H9 (cell line): ENCODE measurements around the gene STIMATE. TPM values are rescaled to one million over a fixed set of nuclear protein-coding genes. Genes with fewer than 3 reads are reported as not detected.

Experiments used
- DNase-seq: peaks from one replicate; pipeline ENCODE4 v3.0.0-alpha.2; 2017
- H2AFZ ChIP-seq: one replicate; pipeline ENCODE4 v1.6.1; 2013; ENCODE audit warnings: mild to moderate bottlenecking, low read length, control low read depth, moderate library complexity
- H2AK5ac ChIP-seq: 2 replicates; pipeline ENCODE4 v1.6.1; 2013; ENCODE audit warnings: low read length, control low read depth, mixed read lengths; ENCODE audit not compliant: insufficient read length
- H2BK120ac ChIP-seq: one replicate; pipeline ENCODE4 v1.6.1; 2013; ENCODE audit warnings: low read depth, mild to moderate bottlenecking, low read length, control low read depth, inconsistent platforms; ENCODE audit not compliant: poor library complexity, severe bottlenecking
- H2BK12ac ChIP-seq: 2 replicates; pipeline ENCODE4 v1.6.1; 2013; ENCODE audit warnings: low read length, control low read depth, mixed read lengths, low read depth; ENCODE audit not compliant: insufficient read length
- H2BK15ac ChIP-seq: 2 replicates; pipeline ENCODE4 v1.6.1; 2013; ENCODE audit warnings: low read depth, low read length, control low read depth
- H2BK20ac ChIP-seq: one replicate; pipeline ENCODE4 v1.6.1; 2013; ENCODE audit warnings: low read depth, mild to moderate bottlenecking, low read length, control low read depth, inconsistent platforms; ENCODE audit not compliant: poor library complexity, severe bottlenecking
- H2BK5ac ChIP-seq: 2 replicates; pipeline ENCODE4 v1.6.1; 2013; ENCODE audit warnings: low read length, control low read depth, mixed read lengths; ENCODE audit not compliant: insufficient read length
- H3K14ac ChIP-seq: 2 replicates; pipeline ENCODE4 v1.6.1; 2013; ENCODE audit warnings: low read length, control low read depth; ENCODE audit not compliant: insufficient read depth
- H3K18ac ChIP-seq: 2 replicates; pipeline ENCODE4 v1.6.1; 2013; ENCODE audit warnings: low read depth, mild to moderate bottlenecking, mixed read lengths, low read length, control low read depth; ENCODE audit not compliant: insufficient read length
- H3K23ac ChIP-seq: 2 replicates; pipeline ENCODE4 v1.6.1; 2013; ENCODE audit warnings: low read length, control low read depth, mixed read lengths, low read depth; ENCODE audit not compliant: insufficient read length
- H3K23me2 ChIP-seq: 2 replicates; pipeline ENCODE4 v1.6.1; 2013; ENCODE audit warnings: low read depth, mild to moderate bottlenecking, mixed read lengths, low read length, control low read depth; ENCODE audit not compliant: insufficient read length, poor library complexity, severe bottlenecking
- H3K27ac ChIP-seq: 2 replicates; pipeline ENCODE4 v1.5.1; 2013; ENCODE audit warnings: low read length, control low read depth, mixed read lengths, low read depth; ENCODE audit not compliant: insufficient read length
- H3K27me3 ChIP-seq: 2 replicates; pipeline ENCODE4 v1.6.1; 2013; ENCODE audit warnings: low read length, control low read depth, inconsistent platforms; ENCODE audit not compliant: insufficient read depth
- H3K4ac ChIP-seq: 2 replicates; pipeline ENCODE4 v1.6.1; 2013; ENCODE audit warnings: low read depth, mild to moderate bottlenecking, control low read depth, inconsistent platforms, low read length, moderate library complexity
- H3K4me1 ChIP-seq: 2 replicates; pipeline ENCODE4 v1.6.1; 2013; ENCODE audit warnings: low read length, control low read depth, inconsistent platforms; ENCODE audit not compliant: insufficient read depth
- H3K4me2 ChIP-seq: 2 replicates; pipeline ENCODE4 v1.6.1; 2013; ENCODE audit warnings: low read length, control low read depth, mixed read lengths; ENCODE audit not compliant: insufficient read length, insufficient read depth
- H3K56ac ChIP-seq: 2 replicates; pipeline ENCODE4 v1.6.1; 2013; ENCODE audit warnings: low read depth, mild to moderate bottlenecking, mixed read lengths, low read length, control low read depth; ENCODE audit not compliant: insufficient read length
- H3K79me1 ChIP-seq: 2 replicates; pipeline ENCODE4 v1.6.1; 2013; ENCODE audit warnings: low read depth, mild to moderate bottlenecking, moderate library complexity, low read length, control low read depth, inconsistent platforms; ENCODE audit not compliant: insufficient read depth, poor library complexity, severe bottlenecking
- H3K79me2 ChIP-seq: 2 replicates; pipeline ENCODE4 v1.6.1; 2013; ENCODE audit warnings: low read length, control low read depth, inconsistent platforms; ENCODE audit not compliant: insufficient read depth
- H3K9ac ChIP-seq: 2 replicates; pipeline ENCODE4 v1.6.1; 2013; ENCODE audit warnings: low read length, control low read depth, mixed read lengths; ENCODE audit not compliant: insufficient read length; ENCODE audit errors: extremely low read depth
- H3K9me3 ChIP-seq: one replicate; pipeline ENCODE4 v1.6.1; 2013; ENCODE audit warnings: low read depth, low read length, inconsistent platforms; ENCODE audit not compliant: control insufficient read depth
- H3T11ph ChIP-seq: one replicate; pipeline ENCODE4 v1.6.1; 2013; ENCODE audit warnings: mild to moderate bottlenecking, low read length, control low read depth, inconsistent platforms
- H4K20me1 ChIP-seq: one replicate; pipeline ENCODE4 v1.6.1; 2013; ENCODE audit not compliant: control insufficient read depth, insufficient read length, insufficient read depth
- H4K5ac ChIP-seq: 2 replicates; pipeline ENCODE4 v1.6.1; 2013; ENCODE audit warnings: low read depth, mild to moderate bottlenecking, mixed read lengths, low read length, control low read depth; ENCODE audit not compliant: insufficient read length
- H4K8ac ChIP-seq: replicated peaks from 2 replicates; pipeline ENCODE4 v1.6.1; 2013; ENCODE audit warnings: low read length, control low read depth, mixed read lengths, low read depth; ENCODE audit not compliant: insufficient read length
- H4K91ac ChIP-seq: 2 replicates; pipeline ENCODE4 v1.6.1; 2013; ENCODE audit warnings: low read depth, mild to moderate bottlenecking, moderate library complexity, mixed read lengths, low read length, control low read depth; ENCODE audit not compliant: insufficient read length
- H3K27ac Mint-ChIP-seq, 3 experiments: 2 replicates in 2 of 3; 3 replicates in 1 of 3; pipeline ENCODE4 v1.8.0; 2020 to 2021; ENCODE audit warnings: mixed read lengths in 3 of 3, mild to moderate bottlenecking in 1 of 3, moderate library complexity in 1 of 3
- H3K27me3 Mint-ChIP-seq: 2 replicates; pipeline ENCODE4 v1.8.0; 2021; ENCODE audit warnings: low read depth, mild to moderate bottlenecking, moderate library complexity, mixed read lengths
- H3K36me3 Mint-ChIP-seq, 3 experiments: 2 replicates in 2 of 3; 3 replicates in 1 of 3; pipeline ENCODE4 v1.8.0; 2020 to 2021; ENCODE audit warnings: low read depth in 3 of 3, mixed read lengths in 3 of 3; ENCODE audit not compliant: insufficient read depth in 1 of 3
- H3K4me1 Mint-ChIP-seq, 2 experiments: 2 replicates each; pipeline ENCODE4 v1.8.0; 2020; ENCODE audit warnings: mixed read lengths in 2 of 2
- H3K4me3 Mint-ChIP-seq, 2 experiments: 2 replicates in 1 of 2; 3 replicates in 1 of 2; pipeline ENCODE4 v1.8.0; 2020 to 2021; ENCODE audit warnings: mild to moderate bottlenecking in 2 of 2, mixed read lengths in 2 of 2, moderate library complexity in 1 of 2
- H3K9me3 Mint-ChIP-seq, 2 experiments: 2 replicates in 1 of 2; 3 replicates in 1 of 2; pipeline ENCODE4 v1.8.0; 2020; ENCODE audit warnings: mild to moderate bottlenecking in 2 of 2, mixed read lengths in 2 of 2, moderate library complexity in 1 of 2
- CTCF ChIP-seq: fragments of 200-600 bp; sonication (generic); conservative IDR thresholded peaks from 3 replicates; pipeline ENCODE4 v1.8.0; 2021; ENCODE audit warnings: antibody characterized with exemption, mild to moderate bottlenecking
- WGBS: extraction: QIAGEN DNeasy Blood & Tissue Kit; methylation state at CpG from one replicate; pipeline ENCODE4 v1.1.7; 2013; ENCODE audit warnings: missing lambda C conversion rate, low lambda C conversion rate, mixed read lengths; ENCODE audit not compliant: insufficient read length; ENCODE audit errors: extremely low coverage; 5-methylcytosine and 5-hydroxymethylcytosine counted together
- total RNA-seq: library from RNA; stranded (reverse); gene quantifications from 2 replicates; pipeline ENCODE4 v1.2.1, GENCODE V29; 2021

The STIMATE gene
- total RNA-seq, 1 experiment from 2014 or later: 25.6 TPM

- WGBS: no CpG with 5 or more reads among the region's 2 CpGs
- H3K27me3 ChIP-seq: no peaks in the 10 kb centered on the region
- no peak overlapping the region for H3K23ac ChIP-seq
- no peak overlapping the region for H4K5ac ChIP-seq
- no peak overlapping the region for H2AK5ac ChIP-seq
- Mint-ChIP-seq H3K36me3 (peaks cover 0 to 20% (median 11%) of the 10 kb centered on the region in 3 experiments; a peak in 5 of 7 replicates), H3K4me3 (no peak overlapping the region), H3K27ac (no peak overlapping the region), H3K27me3 (no peaks in the 10 kb centered on the region), H3K9me3 (no peaks in the 10 kb centered on the region), H3K4me1 (no peaks in the 10 kb centered on the region)
- no peak overlapping the region for H2BK15ac ChIP-seq
- H3K79me2 ChIP-seq: no peaks in the 10 kb centered on the region
- no peak for DNase-seq
- H3K14ac ChIP-seq: no peak overlapping the region
- no peak overlapping the region for H3K9ac ChIP-seq
- no peak overlapping the region for H2BK12ac ChIP-seq
- H2BK5ac ChIP-seq: no peak overlapping the region
- no peaks in the 10 kb centered on the region for H4K20me1 ChIP-seq
- H3K4ac ChIP-seq: no peak overlapping the region
- no peak for TF ChIP-seq CTCF
- H2BK120ac ChIP-seq: no peak overlapping the region
- no peak overlapping the region for H4K91ac ChIP-seq
- no peak overlapping the region for H2BK20ac ChIP-seq
- no peak overlapping the region for H3K18ac ChIP-seq
- no peaks in the 10 kb centered on the region for H3K9me3 ChIP-seq
- no peak overlapping the region for H2AFZ ChIP-seq
- H3K27ac ChIP-seq: no peak overlapping the region
- no peak overlapping the region for H3K56ac ChIP-seq
- H4K8ac ChIP-seq: no peak overlapping the region
- H3K79me1 ChIP-seq: no peaks in the 10 kb centered on the region
- H3K4me1 ChIP-seq: no peaks in the 10 kb centered on the region
- no peaks in the 10 kb centered on the region for H3K23me2 ChIP-seq
- no peak overlapping the region for H3K4me2 ChIP-seq
- H3T11ph ChIP-seq: no peak overlapping the region
These were observed 43.3 kb downstream of the STIMATE start for GRCh38 chr3:52854013-52854412.
